Heart left ventricle (tissue), 16 donors: ENCODE data around the gene TFAP2C. TPM values are rescaled to one million over a fixed set of nuclear protein-coding genes. Genes with fewer than 3 reads are reported as not detected.

Experiments used
- ATAC-seq, 4 donors: fragments of 200-7000 bp; cut with Tn5 transposase; one replicate each; pipeline ENCODE4 v1.9.1; 2020 to 2022; ENCODE audit warnings: moderate library complexity in 4 of 4, mild to moderate bottlenecking in 3 of 4, moderate number of reproducible peaks in 1 of 4
- DNase-seq, 5 donors: peaks; one replicate each; pipeline ENCODE4 v3.0.0-alpha.2; 2020
- H3K27ac ChIP-seq, 12 donors: fragments of 200-600 bp; sonication (generic) in 4 of 12; one replicate each; pipeline versions ENCODE4 v1.5.0 to v1.8.0; 2016 to 2022; ENCODE audit warnings: mild to moderate bottlenecking in 2 of 12
- H3K27me3 ChIP-seq, 9 donors: fragments of 200-600 bp; sonication (generic) in 2 of 9; one replicate each; pipeline versions ENCODE4 v1.5.1 to v1.8.0; 2016 to 2022; ENCODE audit warnings: mild to moderate bottlenecking in 3 of 9
- H3K36me3 ChIP-seq, 9 donors: fragments of 200-600 bp; sonication (generic) in 2 of 9; one replicate each; pipeline versions ENCODE4 v1.5.0 to v1.8.0; 2018 to 2022; ENCODE audit warnings: mild to moderate bottlenecking in 2 of 9
- H3K4me1 ChIP-seq, 12 donors: fragments of 200-600 bp; sonication (generic) in 4 of 12; one replicate each; pipeline versions ENCODE4 v1.5.0 to v1.8.0; 2016 to 2022; ENCODE audit warnings: mild to moderate bottlenecking in 3 of 12
- H3K4me3 ChIP-seq, 12 donors: fragments of 200-600 bp; sonication (generic) in 4 of 12; one replicate each; pipeline versions ENCODE4 v1.5.0 to v1.8.0; 2017 to 2022; ENCODE audit warnings: mild to moderate bottlenecking in 9 of 12, moderate library complexity in 4 of 12
- H3K9me3 ChIP-seq, 12 donors: fragments of 200-600 bp; sonication (generic) in 4 of 12; one replicate each; pipeline versions ENCODE4 v1.5.0 to v1.8.0; 2016 to 2022; ENCODE audit warnings: mild to moderate bottlenecking in 1 of 12
- POLR2A ChIP-seq, 2 donors: fragments of 450-650 bp; IDR thresholded peaks; one replicate each; pipeline ENCODE4 v1.6.1; 2017; ENCODE audit warnings: antibody characterized with exemption in 2 of 2, mild to moderate bottlenecking in 2 of 2, moderate library complexity in 2 of 2
- WGBS, 4 donors: extraction: QIAGEN DNeasy Blood & Tissue Kit in 2 of 4; methylation state at CpG; one replicate each; pipeline versions ENCODE4 v1.1.5 to v1.1.7; 2013 to 2018; 5-methylcytosine and 5-hydroxymethylcytosine counted together
- intact Hi-C, 10 donors: fragments of 100-400 bp; cut with DNase I; formaldehyde crosslinking; loops; one replicate each; pipeline versions ENCODE4 v1.11.1 to v1.14.2; 2022
- polyA plus RNA-seq, 2 donors: library from polyadenylated mRNA; stranded (reverse); fragments of 200-250 nt; gene quantifications; one replicate each; pipeline ENCODE4 v1.2.3, GENCODE V29; 2013
- total RNA-seq, 9 donors: library from RNA; depleted of rRNA in 2 of 9; stranded (reverse); fragments of >200 nt in 2 of 9; fragmentation: NEBNext Ultra II Directional in 3 of 9; extraction: Animal tissue kit (Norgen Biotek cat#: 25700) in 3 of 9; gene quantifications; one replicate each; pipeline versions ENCODE4 v1.1.0 to v1.2.4, GENCODE V29; 2016 to 2023
- TF ChIP-seq, protein P1 (sequence below), 12 donors: fragments of 200-600 bp; sonication (generic) in 4 of 12; IDR thresholded peaks; one replicate each; pipeline versions ENCODE4 v1.5.0 to v1.8.0; 2018 to 2022; ENCODE audit warnings: antibody characterized with exemption in 12 of 12, mild to moderate bottlenecking in 5 of 12
- donor health status: ischemic (EF 13 %, LVEDD 7.1; RV severe dilation, severe dysfunction).
- donor health status: healthy with polysubstance abuse.
- donor health status: DM: no; HTN: yes; CAD: no.
- donor health status: DM: no; HTN: no; CAD: no.
- donor health status: ischemic (EF 25% LVEDD 6.9; RV normal size, moderate dysfunction).
- donor health status: ischemic (EF 25% LVEDD 5.7; RV mildly dilated, moderate dysfunction).
- donor health status: healthy.
- donor health status: DM: yes; HTN: yes; CAD: no.
- donor health status: ischemic (EF 35%, LVEDD 5.7; RV mildly dilated, moderate dysfunction).
- donor health status: nonischemic (EF 11% LVEDD 7.7; RV severe dilation, severe dysfunction).
- donor health status: DM: yes; HTN: yes; CAD: no.
- donor health status: PGD.
- donor health status: ischemic (EF 29% LVEDD 5.4; RV normal size, mild dysfunction).
- donor health status: nonischemic (EF 23%, LVEDD 6.1; RV moderate dilation, normal function).

Gene TFAP2C
- total and polyA plus RNA-seq, 11 donors: 0.09 to 1.00 (median 0.23) TPM; not detected in 5

DNA sequence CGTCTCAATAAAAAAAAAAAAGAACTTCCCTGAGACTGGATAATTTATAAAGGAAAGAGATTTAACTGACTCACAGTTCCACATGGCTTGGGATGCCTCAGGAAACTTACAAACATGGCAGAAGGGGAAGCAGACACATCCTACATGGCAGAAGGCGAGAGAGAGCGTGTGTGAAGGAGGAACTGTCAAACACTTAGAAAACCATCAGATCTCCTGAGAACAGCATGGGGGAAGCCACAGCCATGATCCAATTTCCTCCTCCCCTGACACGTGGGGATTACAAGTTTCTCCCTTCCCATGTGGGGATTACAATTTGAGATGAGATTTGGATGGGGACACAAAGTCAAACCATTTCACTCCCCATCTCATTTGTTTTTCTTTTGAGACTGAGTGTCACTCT lies 46.6 kb upstream of the TFAP2C start:
- Histone ChIP-seq H3K27ac (no peak overlapping the region), H3K9me3 (no peaks in the 10 kb centered on the region), H3K4me3 (no peak overlapping the region), H3K27me3 (peaks cover 0 to 9% (median 0%) of the 10 kb centered on the region in 9 donors), H3K36me3 (no peaks in the 10 kb centered on the region), H3K4me1 (no peaks in the 10 kb centered on the region)
- ATAC-seq (no peak), DNase-seq (no peak)
- TF ChIP-seq POLR2A (IDR thresholded peaks at IDR 0.05): no peak
- TF ChIP-seq, protein P1, sequence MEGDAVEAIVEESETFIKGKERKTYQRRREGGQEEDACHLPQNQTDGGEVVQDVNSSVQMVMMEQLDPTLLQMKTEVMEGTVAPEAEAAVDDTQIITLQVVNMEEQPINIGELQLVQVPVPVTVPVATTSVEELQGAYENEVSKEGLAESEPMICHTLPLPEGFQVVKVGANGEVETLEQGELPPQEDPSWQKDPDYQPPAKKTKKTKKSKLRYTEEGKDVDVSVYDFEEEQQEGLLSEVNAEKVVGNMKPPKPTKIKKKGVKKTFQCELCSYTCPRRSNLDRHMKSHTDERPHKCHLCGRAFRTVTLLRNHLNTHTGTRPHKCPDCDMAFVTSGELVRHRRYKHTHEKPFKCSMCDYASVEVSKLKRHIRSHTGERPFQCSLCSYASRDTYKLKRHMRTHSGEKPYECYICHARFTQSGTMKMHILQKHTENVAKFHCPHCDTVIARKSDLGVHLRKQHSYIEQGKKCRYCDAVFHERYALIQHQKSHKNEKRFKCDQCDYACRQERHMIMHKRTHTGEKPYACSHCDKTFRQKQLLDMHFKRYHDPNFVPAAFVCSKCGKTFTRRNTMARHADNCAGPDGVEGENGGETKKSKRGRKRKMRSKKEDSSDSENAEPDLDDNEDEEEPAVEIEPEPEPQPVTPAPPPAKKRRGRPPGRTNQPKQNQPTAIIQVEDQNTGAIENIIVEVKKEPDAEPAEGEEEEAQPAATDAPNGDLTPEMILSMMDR (IDR thresholded peaks at IDR 0.05): no peak
- intact Hi-C loops: no loop called here
- WGBS, 4 donors: 39 to 51% (median 48%) methylated on average over 4 of the region's 4 CpGs

DNA sequence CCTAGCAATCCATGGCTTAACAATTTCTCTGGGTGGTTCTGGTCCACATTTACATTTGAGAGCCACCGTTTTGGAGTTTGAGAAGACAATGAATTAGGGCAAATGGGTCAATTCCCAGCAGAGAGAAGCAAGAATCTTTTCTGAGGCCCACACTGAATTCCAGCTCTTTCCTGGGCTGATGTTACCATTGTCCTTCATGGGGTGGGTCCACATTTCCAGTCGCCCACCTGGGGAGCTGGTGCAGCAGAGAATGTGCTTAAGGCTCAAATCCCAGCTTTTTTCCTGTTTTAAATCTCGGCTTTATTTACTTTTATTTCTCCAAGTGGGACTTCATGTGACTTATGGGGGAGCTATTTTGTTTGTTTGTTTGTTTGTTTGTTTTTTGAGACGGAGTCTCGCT lies 44.2 kb upstream of the TFAP2C start:
- no peaks in the 10 kb centered on the region for H3K9me3 ChIP-seq
- WGBS, 4 donors: 78 to 86% (median 84%) methylated on average over 5 of the region's 5 CpGs
- TF ChIP-seq, protein P1 (IDR thresholded peaks at IDR 0.05): no peak
- TF ChIP-seq POLR2A (IDR thresholded peaks at IDR 0.05): no peak
- H3K4me3 ChIP-seq: no peak overlapping the region
- no peaks in the 10 kb centered on the region for H3K4me1 ChIP-seq
- H3K27ac ChIP-seq: no peak overlapping the region
- intact Hi-C loops: no loop called here
- no peak for DNase-seq
- peaks cover 0 to 9% (median 0%) of the 10 kb centered on the region in 9 donors for H3K27me3 ChIP-seq
- H3K36me3 ChIP-seq: no peaks in the 10 kb centered on the region
- ATAC-seq: no peak

DNA sequence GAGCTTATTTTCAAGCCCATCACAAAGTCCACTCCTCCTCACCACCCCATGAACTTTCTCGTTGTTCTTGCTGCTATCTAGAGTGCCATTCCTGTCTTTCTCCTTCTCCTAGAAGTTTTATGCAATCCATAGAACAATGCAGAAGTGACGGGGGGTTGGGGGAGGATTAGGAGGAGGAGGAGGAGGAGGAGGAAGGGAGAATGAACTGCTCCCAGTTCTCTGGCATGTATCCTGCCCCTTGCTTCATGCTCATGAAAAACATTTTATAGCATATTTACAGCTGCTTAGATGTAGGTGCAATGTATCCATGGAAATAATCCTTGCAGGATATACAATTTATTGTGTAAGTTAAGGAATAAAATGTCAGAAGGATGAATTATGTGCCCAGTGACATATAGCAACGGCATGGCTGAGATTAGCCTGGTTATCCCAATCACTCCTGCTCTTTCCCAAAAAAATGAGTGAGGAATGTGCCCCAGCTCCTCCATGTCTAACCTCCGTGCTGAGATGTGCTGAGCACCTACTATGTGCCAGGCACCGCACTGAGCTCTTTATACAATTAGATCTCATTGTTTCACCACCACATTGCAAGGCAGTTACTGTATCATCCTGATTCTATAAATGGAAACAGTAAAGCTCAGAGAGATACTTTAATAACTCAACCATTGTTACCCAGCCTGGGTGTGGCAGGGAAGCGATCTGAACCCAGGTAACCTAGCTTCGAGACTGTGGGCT lies 41.6 kb upstream of the TFAP2C start:
- H3K27ac ChIP-seq: no peak overlapping the region
- no peak for DNase-seq
- 44 to 55% (median 50%) methylated on average over 7 of the region's 7 CpGs for WGBS, 4 donors
- TF ChIP-seq, protein P1 (IDR thresholded peaks at IDR 0.05): no peak
- no peak for TF ChIP-seq POLR2A (IDR thresholded peaks at IDR 0.05)
- no peaks in the 10 kb centered on the region for H3K4me1 ChIP-seq
- no peak for ATAC-seq
- H3K9me3 ChIP-seq: no peaks in the 10 kb centered on the region
- no peak overlapping the region for H3K4me3 ChIP-seq
- H3K27me3 ChIP-seq: peaks cover 0 to 4% (median 0%) of the 10 kb centered on the region in 9 donors
- H3K36me3 ChIP-seq: no peaks in the 10 kb centered on the region
- intact Hi-C loops: no loop called here

DNA sequence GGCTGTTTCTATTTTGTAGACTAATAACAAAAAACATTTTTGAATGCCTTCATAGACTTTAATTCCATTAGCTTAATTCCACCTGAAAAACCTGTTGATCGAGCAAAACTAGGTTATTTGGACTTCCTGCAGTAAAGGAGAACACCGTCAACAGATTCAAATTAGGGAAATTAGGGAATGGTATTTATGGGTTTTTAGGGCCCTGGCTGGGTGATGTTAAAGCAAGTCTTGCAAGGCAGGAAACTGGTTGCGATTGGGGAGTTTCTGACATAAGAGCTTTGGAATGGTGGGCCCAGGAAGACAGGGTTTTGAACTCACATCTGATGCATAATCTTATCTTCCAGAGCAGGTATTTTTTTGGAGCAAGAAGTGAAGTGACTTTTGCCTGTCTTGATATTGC lies 40.1 kb upstream of the TFAP2C start:
- ATAC-seq (no peak), DNase-seq (no peak)
- Histone ChIP-seq H3K9me3 (no peaks in the 10 kb centered on the region), H3K27ac (no peak overlapping the region), H3K36me3 (no peaks in the 10 kb centered on the region), H3K27me3 (peaks cover 0 to 3% (median 0%) of the 10 kb centered on the region in 9 donors), H3K4me1 (no peaks in the 10 kb centered on the region), H3K4me3 (no peak overlapping the region)
- TF ChIP-seq, protein P1 (IDR thresholded peaks at IDR 0.05): no peak
- no peak for TF ChIP-seq POLR2A (IDR thresholded peaks at IDR 0.05)
- 76 to 85% (median 82%) methylated on average over 3 of the region's 3 CpGs for WGBS, 4 donors
- intact Hi-C loops: no loop called here
